ELF-1 (cell line): Measurements from ENCODE around the gene TGM6.
"Not testable (repeated sequence)": the region's sequence is repeated elsewhere in the genome, so short reads cannot be mapped to it uniquely, and the experiment has no call there.

Experiments
- DNase-seq: peaks from one replicate; pipeline ENCODE4 v3.0.0-alpha.2; 2016; ENCODE audit warnings: low read depth, low spot score

Gene TGM6

GRCh38 chr20:2398449-2398848, 17.7 kb downstream of the TGM6 start:
- no peak for DNase-seq

GRCh38 chr20:2399390-2399789, 18.7 kb downstream of the TGM6 start:
- DNase-seq = no peak

DNA sequence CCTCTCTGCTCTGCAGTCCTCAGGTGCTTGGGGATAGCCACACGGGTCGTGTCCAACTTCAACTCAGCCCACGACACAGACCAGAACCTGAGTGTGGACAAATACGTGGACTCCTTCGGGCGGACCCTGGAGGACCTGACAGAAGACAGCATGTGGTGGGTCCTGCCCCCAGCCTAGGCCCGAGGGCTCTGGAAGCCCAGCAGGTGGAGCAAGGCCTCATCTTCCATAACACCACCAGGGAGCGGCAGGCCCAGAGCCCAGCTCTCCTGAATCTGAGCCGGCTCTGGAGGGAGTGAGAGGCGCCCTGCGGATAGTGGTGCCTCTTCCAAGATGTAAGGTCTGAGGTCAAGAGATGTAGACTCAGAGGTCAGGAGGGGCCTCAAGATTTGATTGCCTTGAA, 19.6 kb downstream of the TGM6 start:
- DNase-seq = no peak

GRCh38 chr20:2401527-2401926, 20.8 kb downstream of the TGM6 start:
- no peak for DNase-seq

GRCh38 chr20:2402271-2402980, 21.7 kb downstream of the TGM6 start:
- DNase-seq = no peak

DNA sequence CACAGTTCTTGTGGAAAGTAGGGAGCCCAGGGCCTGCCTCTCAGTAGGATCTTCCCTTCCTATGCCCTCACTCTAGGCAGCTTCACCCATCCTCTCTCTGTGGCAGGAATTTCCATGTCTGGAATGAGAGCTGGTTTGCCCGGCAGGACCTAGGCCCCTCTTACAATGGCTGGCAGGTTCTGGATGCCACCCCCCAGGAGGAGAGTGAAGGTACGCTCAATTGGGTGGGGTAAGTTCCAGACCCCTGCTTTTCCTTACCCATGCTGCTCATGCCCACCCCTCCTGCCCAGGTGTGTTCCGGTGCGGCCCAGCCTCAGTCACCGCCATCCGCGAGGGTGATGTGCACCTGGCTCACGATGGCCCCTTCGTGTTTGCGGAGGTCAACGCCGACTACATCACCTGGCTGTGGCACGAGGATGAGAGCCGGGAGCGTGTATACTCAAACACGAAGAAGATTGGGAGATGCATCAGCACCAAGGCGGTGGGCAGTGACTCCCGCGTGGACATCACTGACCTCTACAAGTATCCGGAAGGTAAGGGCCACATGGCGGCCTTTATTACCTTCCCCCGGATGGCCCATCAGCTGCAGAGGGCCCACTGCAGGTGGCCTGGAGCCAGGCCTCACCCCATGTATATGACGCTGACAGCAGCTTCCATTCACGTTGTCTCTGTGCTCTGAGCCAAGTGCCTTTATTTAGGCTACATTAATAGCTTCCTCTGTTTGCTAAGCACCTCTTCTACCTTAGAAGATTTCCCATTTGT, 22.8 kb downstream of the TGM6 start:
- no peak for DNase-seq

GRCh38 chr20:2405693-2406065, 25.0 kb downstream of the TGM6 start:
- DNase-seq = no peak

DNA sequence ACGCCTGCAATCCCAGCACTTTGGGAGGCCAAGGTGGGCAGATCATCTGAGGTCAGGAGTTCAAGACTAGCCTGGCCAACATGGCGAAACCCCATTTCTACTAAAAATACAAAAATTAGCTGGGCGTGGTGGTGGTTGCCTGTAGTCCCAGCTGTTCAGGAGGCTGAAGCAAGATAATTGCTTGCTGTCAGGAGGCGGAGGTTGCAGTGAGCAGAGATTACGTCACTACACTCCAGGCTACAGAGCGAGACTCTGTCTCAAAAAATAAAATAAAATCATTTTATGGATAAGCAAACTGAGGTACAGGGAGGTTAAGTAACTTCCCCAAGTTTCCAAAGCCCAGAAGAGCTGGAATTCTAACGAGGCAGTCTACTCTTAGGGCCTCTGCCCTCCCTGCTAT, 26.7 kb downstream of the TGM6 start:
- DNase-seq = not testable (repeated sequence)

- DNase-seq = no peak
These were observed 27.4 kb downstream of the TGM6 start for GRCh38 chr20:2408111-2408510.

- DNase-seq = no peak
These were observed 36.0 kb downstream of the TGM6 start for GRCh38 chr20:2416541-2417212.

DNA sequence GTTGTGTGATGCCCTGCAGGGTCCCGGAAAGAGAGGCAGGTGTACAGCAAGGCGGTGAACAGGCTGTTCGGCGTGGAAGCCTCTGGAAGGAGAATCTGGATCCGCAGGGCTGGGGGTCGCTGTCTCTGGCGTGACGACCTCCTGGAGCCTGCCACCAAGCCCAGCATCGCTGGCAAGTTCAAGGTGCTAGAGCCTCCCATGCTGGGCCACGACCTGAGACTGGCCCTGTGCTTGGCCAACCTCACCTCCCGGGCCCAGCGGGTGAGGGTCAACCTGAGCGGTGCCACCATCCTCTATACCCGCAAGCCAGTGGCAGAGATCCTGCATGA, 36.5 kb downstream of the TGM6 start:
- DNase-seq = no peak

DNA sequence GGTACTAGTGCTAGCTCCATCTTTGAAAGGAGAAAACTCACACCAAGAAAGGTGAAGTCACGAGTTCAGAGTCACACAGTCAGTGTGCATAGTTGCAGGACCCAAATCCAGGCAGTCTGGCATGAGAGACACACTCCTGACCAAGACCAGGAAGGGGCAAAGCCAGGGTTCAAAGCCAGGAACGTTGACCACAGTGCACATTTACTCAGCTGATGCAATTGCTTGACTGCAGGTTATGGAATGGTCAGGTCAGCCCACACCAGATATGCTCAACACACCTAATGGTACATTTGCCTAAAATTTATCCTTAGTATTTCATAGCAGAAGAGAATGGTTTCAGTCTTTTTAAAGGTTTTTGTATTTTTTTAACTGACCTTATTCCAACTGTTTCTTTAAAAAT, 37.7 kb downstream of the TGM6 start:
- no peak for DNase-seq

- DNase-seq = no peak
These were observed 39.8 kb downstream of the TGM6 start for GRCh38 chr20:2420510-2420909.

- DNase-seq = no peak
These were observed 40.5 kb downstream of the TGM6 start for GRCh38 chr20:2421247-2421646.

- no peak for DNase-seq
These were observed 48.4 kb downstream of the TGM6 start for GRCh38 chr20:2429051-2429450.

DNA sequence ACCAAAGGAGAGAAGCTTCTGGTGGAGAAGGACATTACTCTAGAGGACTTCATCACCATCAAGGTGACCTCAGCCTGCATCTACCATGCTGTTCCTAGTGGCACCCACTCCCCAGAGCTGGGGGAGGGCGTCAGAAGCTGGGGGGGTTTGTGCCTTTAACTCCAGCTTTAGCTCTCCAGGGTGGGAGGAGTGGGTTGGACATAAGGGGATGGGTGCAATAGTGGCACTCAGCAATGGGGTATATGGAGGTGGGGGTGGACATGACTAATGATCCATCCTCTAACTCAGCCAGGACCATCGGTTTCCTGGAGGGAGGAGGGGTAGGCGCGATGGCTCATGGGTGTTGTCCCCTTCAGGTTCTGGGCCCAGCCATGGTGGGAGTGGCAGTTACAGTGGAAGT, 49.8 kb downstream of the TGM6 start:
- no peak for DNase-seq

DNA sequence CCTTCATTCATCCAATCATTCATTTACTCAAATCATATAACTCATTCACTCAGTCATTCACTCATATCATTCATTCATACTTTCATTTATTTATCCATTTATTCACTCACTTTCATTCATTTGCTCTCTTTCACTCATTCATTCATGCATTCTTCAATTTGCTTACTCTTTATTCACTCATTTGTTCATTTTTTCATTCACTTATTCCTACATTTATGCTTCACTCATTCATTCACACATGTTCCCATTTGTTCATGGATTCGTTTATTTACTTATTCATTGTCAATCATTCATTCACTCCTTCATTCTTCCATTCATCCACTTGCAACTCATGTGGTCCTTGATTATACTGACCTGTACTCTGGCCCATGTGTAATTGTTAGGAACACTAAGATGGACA, 50.5 kb downstream of the TGM6 start:
- no peak for DNase-seq

- no peak for DNase-seq
These were observed 66.1 kb downstream of the TGM6 start for GRCh38 chr20:2446845-2447244.

- no peak for DNase-seq
These were observed 68.7 kb downstream of the TGM6 start for GRCh38 chr20:2449386-2449785.

GRCh38 chr20:2451422-2451821, 70.7 kb downstream of the TGM6 start:
- DNase-seq = no peak

GRCh38 chr20:2451939-2452732, 71.4 kb downstream of the TGM6 start:
- DNase-seq = peak; percentile 83

DNA sequence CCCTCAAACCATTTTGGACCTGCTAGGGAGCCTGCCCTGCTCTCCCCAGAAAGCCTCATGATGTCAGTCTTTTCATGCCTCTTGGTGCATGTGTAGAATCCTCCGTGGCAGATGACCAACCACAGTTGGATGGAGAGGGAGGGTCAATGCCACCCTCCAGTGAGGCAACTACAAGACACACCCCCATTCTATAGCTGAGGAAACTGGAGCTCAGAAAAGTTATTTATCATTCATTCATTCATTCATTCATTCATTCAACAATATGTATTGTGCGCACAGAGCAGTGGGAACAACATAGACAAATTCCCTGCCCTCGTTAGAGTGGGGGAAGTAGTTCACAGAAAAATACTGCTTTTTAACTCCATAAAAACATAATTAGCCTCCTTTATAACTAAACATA, 73.1 kb downstream of the TGM6 start:
- DNase-seq = no peak
